ENCODE measurements around the gene C1orf74. TPM values are rescaled to one million over a fixed set of nuclear protein-coding genes. Genes with fewer than 3 reads are reported as not detected.

C1orf74 gene
- total and polyA plus RNA-seq, 2 donors (not counting 3 experiments of a cell fraction or from before 2014, with no cell fraction given): 2.4 to 3.0 TPM

GRCh38 chr1:209733409-209734192 lies 50.8 kb downstream of the C1orf74 start:
- no peaks in the 10 kb centered on the region for H3K36me3 ChIP-seq (ENCODE audit: control insufficient read depth in 2 of 2, extremely low read depth in 1 of 2, insufficient read depth in 2 of 2, low read length in 2 of 2)
- H3K9ac ChIP-seq (replicated peaks; ENCODE audit: extremely low read depth, insufficient read depth, low read length): no peak overlapping the region
- H3K4me2 ChIP-seq (ENCODE audit: insufficient read depth, low read length): no peak overlapping the region
- no peak overlapping the region for H3K27ac ChIP-seq (ENCODE audit: insufficient read depth, low read depth, low read length)
- H2AFZ ChIP-seq (ENCODE audit: low read depth, low read length): no peak overlapping the region
- no peaks in the 10 kb centered on the region for H3K79me2 ChIP-seq (ENCODE audit: control insufficient read depth, insufficient read depth, low read length)
- FAIRE-seq: no peak
- no TSS peak for BruUV-seq (replicated peaks)
- intact Hi-C loops (cut with micrococcal nuclease) (no loop called here), dilution Hi-C loops (cut with MboI; ENCODE audit: extremely low pct_ligation_motif_present, low sequenced_read_pairs) (no loop called here)
- H3K4me1 ChIP-seq (ENCODE audit: control insufficient read depth, extremely low read depth, insufficient read depth, low read length): no peaks in the 10 kb centered on the region
- TF ChIP-seq EZH2 (IDR thresholded peaks at IDR 0.05; ENCODE audit: borderline replicate concordance, low read depth, low read length, severe bottlenecking) (no peak), GATA2 (IDR thresholded peaks at IDR 0.05; ENCODE audit: insufficient read depth, insufficient read length, low read depth, low read length) (no peak), POLR2A (IDR thresholded peaks at IDR 0.05; ENCODE audit: low read depth, low read length) (no peak), MYC (IDR thresholded peaks at IDR 0.05; ENCODE audit: low read depth, low read length) (no peak), CTCF (IDR thresholded peaks at IDR 0.05; ENCODE audit: extremely low read depth in 1 of 2, insufficient read depth in 1 of 2, low read depth in 1 of 2, low read length in 2 of 2) (no peak), JUN (IDR thresholded peaks at IDR 0.05; ENCODE audit: borderline replicate concordance, insufficient read depth, insufficient read length, low read depth) (no peak), MAX (IDR thresholded peaks at IDR 0.05; ENCODE audit: insufficient read depth, insufficient read length) (no peak), FOS (IDR thresholded peaks at IDR 0.05; ENCODE audit: borderline replicate concordance, insufficient read depth, low read length) (no peak), POLR2AphosphoS5 (IDR thresholded peaks at IDR 0.05; ENCODE audit: insufficient read depth, low read depth, low read length) (no peak)
- no peaks in the 10 kb centered on the region for H3K9me1 ChIP-seq (replicated peaks; ENCODE audit: control insufficient read depth, extremely low read depth, insufficient read depth, low read length)
- no peak overlapping the region for H3K4me3 ChIP-seq (replicated peaks in 1 of 3; ENCODE audit: insufficient read depth in 1 of 3, low read depth in 1 of 3, low read length in 3 of 3)
- no peak for DNase-seq (ENCODE audit: low read depth, low spot score)
- no peaks in the 10 kb centered on the region for H4K20me1 ChIP-seq (replicated peaks; ENCODE audit: control insufficient read depth, extremely low read depth, insufficient read depth, low read length)
- CTCF ChIA-PET: no interaction called here
- H3K27me3 ChIP-seq (ENCODE audit: control insufficient read depth in 2 of 2, insufficient read depth in 2 of 2, low read length in 2 of 2): peaks cover 0 to 11% of the 10 kb centered on the region in 2 experiments
- H3K9me3 ChIP-seq (replicated peaks; ENCODE audit: control insufficient read depth, insufficient read depth, low read length): no peaks in the 10 kb centered on the region
- POLR2A ChIA-PET: no interaction called here
